ENCODE measurements around the gene IL20RA.

DNA sequence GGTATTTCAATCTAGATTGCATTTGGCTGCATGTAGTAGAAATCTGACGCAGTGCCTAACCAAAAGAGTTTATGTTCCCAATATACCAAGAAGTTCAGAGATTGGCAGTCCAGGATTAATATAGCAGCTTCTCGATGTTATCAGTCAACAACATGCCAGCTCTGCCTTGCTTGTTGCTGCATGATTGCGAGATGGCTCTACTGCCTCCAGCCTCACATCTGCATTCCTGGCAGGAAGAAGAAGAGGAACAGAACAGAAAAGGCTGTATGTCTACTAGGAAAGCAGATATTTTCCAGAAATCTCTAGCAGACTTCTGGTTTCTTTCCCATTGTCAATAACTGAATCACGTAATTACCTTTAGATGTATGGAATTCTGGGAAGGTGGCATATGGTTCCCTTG lies 61.8 kb downstream of the IL20RA start:
- no peak for TF ChIP-seq ZNF274 (IDR thresholded peaks at IDR 0.05; ENCODE audit: borderline replicate concordance, extremely low read depth, low read length)
- TF ChIP-seq, protein P1, sequence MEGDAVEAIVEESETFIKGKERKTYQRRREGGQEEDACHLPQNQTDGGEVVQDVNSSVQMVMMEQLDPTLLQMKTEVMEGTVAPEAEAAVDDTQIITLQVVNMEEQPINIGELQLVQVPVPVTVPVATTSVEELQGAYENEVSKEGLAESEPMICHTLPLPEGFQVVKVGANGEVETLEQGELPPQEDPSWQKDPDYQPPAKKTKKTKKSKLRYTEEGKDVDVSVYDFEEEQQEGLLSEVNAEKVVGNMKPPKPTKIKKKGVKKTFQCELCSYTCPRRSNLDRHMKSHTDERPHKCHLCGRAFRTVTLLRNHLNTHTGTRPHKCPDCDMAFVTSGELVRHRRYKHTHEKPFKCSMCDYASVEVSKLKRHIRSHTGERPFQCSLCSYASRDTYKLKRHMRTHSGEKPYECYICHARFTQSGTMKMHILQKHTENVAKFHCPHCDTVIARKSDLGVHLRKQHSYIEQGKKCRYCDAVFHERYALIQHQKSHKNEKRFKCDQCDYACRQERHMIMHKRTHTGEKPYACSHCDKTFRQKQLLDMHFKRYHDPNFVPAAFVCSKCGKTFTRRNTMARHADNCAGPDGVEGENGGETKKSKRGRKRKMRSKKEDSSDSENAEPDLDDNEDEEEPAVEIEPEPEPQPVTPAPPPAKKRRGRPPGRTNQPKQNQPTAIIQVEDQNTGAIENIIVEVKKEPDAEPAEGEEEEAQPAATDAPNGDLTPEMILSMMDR (IDR thresholded peaks at IDR 0.05; ENCODE audit: control extremely low read depth in 1 of 3, insufficient read depth in 1 of 3, low read depth in 1 of 3, low read length in 3 of 3) = no peak
- TF ChIP-seq CEBPB (IDR thresholded peaks at IDR 0.05; ENCODE audit: low read depth, low read length) = no peak
- TF ChIP-seq EZH2 (IDR thresholded peaks at IDR 0.05; ENCODE audit: low read depth, low read length, severe bottlenecking) = no peak
- no peak for TF ChIP-seq GTF2F1 (IDR thresholded peaks at IDR 0.05; ENCODE audit: borderline replicate concordance, low read depth, low read length)
- TF ChIP-seq RFX5 (IDR thresholded peaks at IDR 0.05; ENCODE audit: borderline replicate concordance, low read depth, low read length) = no peak
- TF ChIP-seq EP300 (IDR thresholded peaks at IDR 0.05; ENCODE audit: borderline replicate concordance in 1 of 2, low read depth in 2 of 2, low read length in 2 of 2) = no peak
- TF ChIP-seq, protein P2, sequence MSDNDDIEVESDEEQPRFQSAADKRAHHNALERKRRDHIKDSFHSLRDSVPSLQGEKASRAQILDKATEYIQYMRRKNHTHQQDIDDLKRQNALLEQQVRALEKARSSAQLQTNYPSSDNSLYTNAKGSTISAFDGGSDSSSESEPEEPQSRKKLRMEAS (IDR thresholded peaks at IDR 0.05) = no peak
- no peak for TF ChIP-seq NRF1 (IDR thresholded peaks at IDR 0.05; ENCODE audit: low read depth, low read length)
- no peak for TF ChIP-seq SRF (IDR thresholded peaks at IDR 0.05; ENCODE audit: low read depth, low read length)
- no peak for TF ChIP-seq JUND (IDR thresholded peaks at IDR 0.05; ENCODE audit: low read length)
